Mucosa of gallbladder (tissue), 1 donor: ENCODE results near the gene MEG3. TPM values are rescaled to one million over a fixed set of nuclear protein-coding genes. Genes with fewer than 3 reads are reported as not detected.
"Not testable (repeated sequence)": the region's sequence is repeated elsewhere in the genome, so short reads cannot be mapped to it uniquely, and the experiment has no call there.

ENCODE experiments used
- DNase-seq: peaks from one replicate; pipeline ENCODE4 v3.0.0-alpha.2; 2020; ENCODE audit warnings: low spot score
- total RNA-seq: library from RNA; stranded (reverse); gene quantifications from one replicate; pipeline ENCODE4 v1.2.1, GENCODE V29; 2021
- donor health status: DM: no; HTN: no; CAD: no.

Gene MEG3
- total RNA-seq, 1 donor from 2014 or later: 132 TPM

DNA sequence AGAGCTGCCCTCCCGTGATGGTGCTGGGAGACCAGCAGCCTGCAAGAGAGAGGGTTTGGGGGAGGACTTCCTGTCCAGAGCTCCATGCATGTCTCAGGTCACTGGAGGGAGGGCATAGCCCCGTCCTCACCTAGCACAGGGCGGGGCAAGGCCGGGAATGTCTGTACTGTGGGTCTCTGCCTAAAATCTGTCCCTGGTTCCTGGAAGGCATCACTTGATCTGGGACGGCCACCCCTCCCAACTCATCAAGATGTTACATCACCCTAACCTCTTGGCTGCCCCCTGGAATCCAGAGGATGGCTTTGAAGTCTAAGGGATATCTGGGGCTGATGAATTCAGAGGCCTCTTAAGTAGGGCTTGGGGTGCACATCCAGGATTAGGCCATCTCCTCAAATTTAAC, 37.0 kb upstream of the MEG3 start:
- DNase-seq: no peak

- no peak for DNase-seq
These were observed 36.2 kb upstream of the MEG3 start for GRCh38 chr14:100789460-100790417.

GRCh38 chr14:100790502-100791347, 35.2 kb upstream of the MEG3 start:
- no peak for DNase-seq

DNA sequence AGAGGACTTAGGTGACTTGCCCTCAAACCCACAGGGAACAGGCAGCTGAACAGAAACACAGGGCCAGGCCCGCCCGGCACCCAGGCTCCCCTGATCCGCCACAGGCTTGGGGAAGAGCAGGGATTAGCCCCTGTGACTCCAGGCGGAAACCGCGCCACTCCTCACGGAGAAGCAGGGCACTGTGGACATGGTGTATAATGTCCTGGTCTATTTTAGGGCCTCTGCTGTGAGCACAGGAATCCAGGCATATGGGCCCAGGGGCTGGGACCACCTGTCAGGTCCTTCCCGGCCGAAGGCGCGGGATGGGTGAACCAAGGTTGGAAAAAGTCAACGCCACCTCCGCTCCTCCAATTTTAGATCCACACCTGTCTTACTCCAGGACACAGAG, 34.6 kb upstream of the MEG3 start:
- DNase-seq: no peak

- no peak for DNase-seq
These were observed 33.9 kb upstream of the MEG3 start for GRCh38 chr14:100791995-100792394.

- DNase-seq: no peak
These were observed 29.0 kb upstream of the MEG3 start for GRCh38 chr14:100796946-100797345.

DNA sequence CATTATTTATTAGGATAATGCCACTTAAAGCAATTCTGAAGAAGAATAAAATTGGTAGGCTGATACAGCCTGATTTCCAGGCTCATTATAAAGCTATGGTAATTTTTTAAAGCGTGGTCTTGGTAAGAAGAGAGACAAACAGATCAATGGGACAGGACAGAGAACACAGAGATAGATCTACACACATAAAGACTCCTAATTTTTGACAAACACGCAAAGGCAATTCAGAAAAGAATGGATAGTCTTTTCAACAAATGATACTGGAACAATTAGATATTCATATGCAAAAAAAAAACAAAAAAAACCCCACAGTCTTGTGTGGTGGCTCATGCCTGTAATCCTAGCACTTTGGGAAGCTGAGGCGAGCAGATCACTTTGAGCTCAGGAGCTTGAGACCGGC, 25.9 kb upstream of the MEG3 start:
- DNase-seq: no peak

GRCh38 chr14:100801433-100801832, 24.5 kb upstream of the MEG3 start:
- not testable (repeated sequence) for DNase-seq

GRCh38 chr14:100802179-100802578, 23.7 kb upstream of the MEG3 start:
- no peak for DNase-seq

- no peak for DNase-seq
These were observed 23.2 kb upstream of the MEG3 start for GRCh38 chr14:100802766-100803165.

- DNase-seq: no peak
These were observed 22.7 kb upstream of the MEG3 start for GRCh38 chr14:100803226-100803625.

- no peak for DNase-seq
These were observed 22.2 kb upstream of the MEG3 start for GRCh38 chr14:100803676-100804075.

- no peak for DNase-seq
These were observed 21.8 kb upstream of the MEG3 start for GRCh38 chr14:100804138-100804537.

GRCh38 chr14:100804558-100805309, 21.2 kb upstream of the MEG3 start:
- DNase-seq: no peak

DNA sequence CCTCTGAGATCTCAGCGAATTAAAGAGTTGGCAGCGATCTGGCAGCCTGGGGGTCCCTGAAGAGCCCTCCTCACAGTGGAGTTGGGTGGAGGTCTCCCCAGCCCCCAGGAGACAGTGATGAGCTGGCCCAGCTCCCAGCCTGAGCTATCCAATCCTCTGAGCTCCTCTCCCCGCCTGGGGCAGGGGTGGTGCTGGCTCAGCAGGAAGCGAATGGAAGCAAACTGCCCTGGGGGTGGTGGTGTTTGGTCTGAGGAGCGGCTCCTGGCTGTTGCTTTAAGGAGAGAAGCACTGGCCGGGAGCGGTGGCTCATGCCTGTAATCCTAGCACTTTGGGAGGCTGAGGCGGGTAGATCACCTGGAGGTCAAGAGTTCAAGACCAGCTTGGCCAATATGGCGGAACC, 19.5 kb upstream of the MEG3 start:
- DNase-seq: no peak

DNA sequence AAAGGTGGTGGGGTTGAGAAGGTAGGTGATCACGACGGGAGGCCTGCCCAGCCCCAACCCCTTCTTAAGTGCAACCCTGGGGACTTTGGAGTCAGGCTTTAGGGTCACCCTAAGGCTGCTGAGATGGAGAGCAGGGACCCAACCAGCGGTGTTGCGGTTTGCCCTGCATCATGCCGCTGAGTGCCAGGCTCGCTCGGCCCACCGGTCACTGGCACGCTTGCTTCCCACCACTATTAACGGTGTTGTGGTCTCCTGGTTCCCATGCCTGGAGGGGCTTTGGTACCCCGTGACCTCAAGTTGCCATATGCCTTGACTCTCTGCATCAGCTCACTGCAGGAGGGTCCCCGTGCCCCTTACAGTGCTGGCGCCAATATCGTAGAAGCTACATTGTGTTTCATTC, 18.4 kb upstream of the MEG3 start:
- DNase-seq: no peak

DNA sequence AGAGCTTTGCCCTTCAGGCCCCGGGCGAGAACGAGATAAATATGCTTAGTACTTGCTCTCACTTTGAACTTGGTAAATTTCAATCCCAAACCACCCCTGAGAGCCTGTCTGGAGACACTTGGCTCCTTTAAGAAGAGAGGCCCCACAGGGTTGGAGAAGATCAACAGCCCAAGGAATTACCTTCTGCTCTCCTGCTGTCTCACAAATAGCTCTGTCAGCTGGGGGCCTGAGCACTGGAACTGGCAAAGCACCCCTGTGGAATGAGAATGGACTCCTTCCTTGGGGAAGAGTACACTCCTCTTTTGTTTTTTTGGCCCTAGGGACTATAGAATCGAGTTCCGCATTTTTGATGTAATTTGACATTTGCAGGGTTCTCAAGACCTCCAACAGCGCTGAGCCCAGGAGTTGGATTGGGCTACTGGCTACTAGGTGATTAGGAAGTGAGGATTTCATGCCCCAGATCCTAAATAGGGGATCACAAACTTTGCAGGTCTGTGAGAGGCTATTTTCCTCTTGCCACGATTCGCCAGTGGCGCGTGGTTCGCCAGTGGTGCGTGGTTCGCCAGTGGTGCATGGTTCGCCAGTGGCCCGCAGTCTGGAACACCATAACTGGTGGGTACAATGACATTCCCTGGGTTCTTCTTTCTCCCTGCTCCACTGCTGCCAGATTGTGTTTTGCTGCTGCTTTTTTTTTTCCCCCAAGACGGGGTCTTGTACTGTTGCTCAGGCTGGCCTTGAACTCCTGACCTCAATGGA, 17.8 kb upstream of the MEG3 start:
- DNase-seq: no peak

DNA sequence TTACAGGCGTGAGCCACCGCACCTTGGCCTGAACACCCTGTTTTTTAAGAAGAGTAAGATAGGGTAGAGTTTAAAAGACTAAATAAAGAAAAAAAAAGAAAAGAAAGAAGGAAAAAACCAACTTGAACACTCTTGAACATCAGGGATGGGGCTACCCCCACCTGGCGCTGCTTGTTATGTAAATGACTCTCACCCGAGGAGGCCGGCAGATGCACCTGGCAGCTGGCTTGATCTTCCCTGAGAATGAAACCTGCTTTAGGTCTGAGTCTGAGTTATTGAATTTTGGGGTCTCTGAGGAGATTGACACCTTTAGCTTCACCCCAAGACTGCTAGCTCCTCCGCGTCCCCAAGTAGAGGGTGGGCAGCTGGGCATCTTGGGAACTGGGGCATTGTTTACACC, 15.5 kb upstream of the MEG3 start:
- no peak for DNase-seq

- DNase-seq: no peak
These were observed 15.0 kb upstream of the MEG3 start for GRCh38 chr14:100810861-100811461.

DNA sequence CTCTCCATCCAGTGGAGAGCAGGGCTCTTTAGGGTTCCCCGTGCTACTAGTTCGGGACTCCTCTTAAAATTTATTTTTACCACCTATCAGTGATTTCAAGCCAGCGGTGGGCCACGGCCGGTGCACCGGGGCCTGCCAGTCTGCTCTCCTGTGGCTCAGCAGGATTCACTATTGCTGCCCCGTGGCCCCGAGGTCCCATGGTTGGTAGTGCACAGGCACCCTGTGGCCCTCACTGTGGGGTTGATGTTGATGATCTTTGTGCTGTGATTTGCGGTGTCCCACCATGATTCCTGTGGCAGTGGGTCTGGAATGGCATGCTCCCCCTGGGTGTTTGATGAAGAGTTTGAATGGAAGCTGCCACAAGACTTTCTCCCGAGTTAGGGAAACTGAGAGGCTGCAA, 12.6 kb upstream of the MEG3 start:
- no peak for DNase-seq
